Measurements from ENCODE around the gene ASAP2.

Gene ASAP2

GRCh38 chr2:9390991-9391390 lies 184.4 kb downstream of the ASAP2 start:
- TF ChIP-seq EZH2 (IDR thresholded peaks at IDR 0.05; ENCODE audit: borderline replicate concordance, low read depth, low read length, severe bottlenecking) = no peak
- no peak for TF ChIP-seq CTCF (IDR thresholded peaks at IDR 0.05; ENCODE audit: borderline replicate concordance, extremely low read depth, low read length, poor library complexity, severe bottlenecking)
- no peak overlapping the region for H3K27ac ChIP-seq (ENCODE audit: low read length)
- peaks cover 49% of the 10 kb centered on the region for H3K36me3 ChIP-seq (ENCODE audit: insufficient read depth, low read length)
- no peaks in the 10 kb centered on the region for H3K9me3 ChIP-seq (ENCODE audit: insufficient read depth, low read length, severe bottlenecking)
- H3K27me3 ChIP-seq (ENCODE audit: insufficient read depth, low read length, poor library complexity) = no peaks in the 10 kb centered on the region
- H3K9ac ChIP-seq (ENCODE audit: low read depth, low read length) = no peak overlapping the region
- H2AFZ ChIP-seq (ENCODE audit: low read depth, low read length) = no peak overlapping the region
- no peaks in the 10 kb centered on the region for H3K4me1 ChIP-seq (ENCODE audit: insufficient read depth, low read length)
- DNase-seq = no peak
- no peak for ATAC-seq (ENCODE audit: insufficient read depth, low read depth)
- no peak overlapping the region for H3K4me3 ChIP-seq (ENCODE audit: low read depth in 1 of 2, low read length in 2 of 2)
- H3K4me2 ChIP-seq (ENCODE audit: insufficient read depth, low read length) = no peak overlapping the region
- H4K20me1 ChIP-seq (ENCODE audit: insufficient read depth, low read length) = no peaks in the 10 kb centered on the region
- no peaks in the 10 kb centered on the region for H3K79me2 ChIP-seq (ENCODE audit: insufficient read depth, low read length)

GRCh38 chr2:9391961-9392720 lies 185.5 kb downstream of the ASAP2 start:
- no peak for TF ChIP-seq EZH2 (IDR thresholded peaks at IDR 0.05; ENCODE audit: borderline replicate concordance, low read depth, low read length, severe bottlenecking)
- DNase-seq (no peak), ATAC-seq (ENCODE audit: insufficient read depth, low read depth) (no peak)
- Histone ChIP-seq H4K20me1 (ENCODE audit: insufficient read depth, low read length) (no peaks in the 10 kb centered on the region), H3K9me3 (ENCODE audit: insufficient read depth, low read length, severe bottlenecking) (no peaks in the 10 kb centered on the region), H3K36me3 (ENCODE audit: insufficient read depth, low read length) (peaks cover 45% of the 10 kb centered on the region), H3K4me3 (ENCODE audit: low read depth in 1 of 2, low read length in 2 of 2) (no peak overlapping the region), H3K79me2 (ENCODE audit: insufficient read depth, low read length) (no peaks in the 10 kb centered on the region), H3K9ac (ENCODE audit: low read depth, low read length) (no peak overlapping the region), H3K4me1 (ENCODE audit: insufficient read depth, low read length) (no peaks in the 10 kb centered on the region), H2AFZ (ENCODE audit: low read depth, low read length) (no peak overlapping the region), H3K4me2 (ENCODE audit: insufficient read depth, low read length) (no peak overlapping the region), H3K27me3 (ENCODE audit: insufficient read depth, low read length, poor library complexity) (no peaks in the 10 kb centered on the region), H3K27ac (ENCODE audit: low read length) (no peak overlapping the region)

- DNase-seq (no peak), ATAC-seq (ENCODE audit: insufficient read depth, low read depth) (no peak)
- no peak overlapping the region for H3K27ac ChIP-seq (ENCODE audit: low read length)
- H3K79me2 ChIP-seq (ENCODE audit: insufficient read depth, low read length) = no peaks in the 10 kb centered on the region
- H3K36me3 ChIP-seq (ENCODE audit: insufficient read depth, low read length) = peaks cover 40% of the 10 kb centered on the region
- no peak overlapping the region for H3K4me2 ChIP-seq (ENCODE audit: insufficient read depth, low read length)
- no peak for TF ChIP-seq EZH2 (IDR thresholded peaks at IDR 0.05; ENCODE audit: borderline replicate concordance, low read depth, low read length, severe bottlenecking)
- no peak for TF ChIP-seq CTCF (IDR thresholded peaks at IDR 0.05; ENCODE audit: borderline replicate concordance, extremely low read depth, low read length, poor library complexity, severe bottlenecking)
- no peaks in the 10 kb centered on the region for H3K9me3 ChIP-seq (ENCODE audit: insufficient read depth, low read length, severe bottlenecking)
- no peak overlapping the region for H3K4me3 ChIP-seq (ENCODE audit: low read depth in 1 of 2, low read length in 2 of 2)
- no peak overlapping the region for H2AFZ ChIP-seq (ENCODE audit: low read depth, low read length)
- H4K20me1 ChIP-seq (ENCODE audit: insufficient read depth, low read length) = no peaks in the 10 kb centered on the region
- no peak overlapping the region for H3K9ac ChIP-seq (ENCODE audit: low read depth, low read length)
- H3K4me1 ChIP-seq (ENCODE audit: insufficient read depth, low read length) = no peaks in the 10 kb centered on the region
- H3K27me3 ChIP-seq (ENCODE audit: insufficient read depth, low read length, poor library complexity) = no peaks in the 10 kb centered on the region
Measured at GRCh38 chr2:9392898-9393765, 186.5 kb downstream of the ASAP2 start.

GRCh38 chr2:9394816-9395215 lies 188.2 kb downstream of the ASAP2 start:
- H3K36me3 ChIP-seq (ENCODE audit: insufficient read depth, low read length) = peaks cover 27% of the 10 kb centered on the region
- no peak for DNase-seq

More at GRCh38 chr2:9394816-9395215, 188.2 kb downstream of the ASAP2 start:
- no peak for TF ChIP-seq CTCF (IDR thresholded peaks at IDR 0.05; ENCODE audit: borderline replicate concordance, extremely low read depth, low read length, poor library complexity, severe bottlenecking)
- H3K9me3 ChIP-seq (ENCODE audit: insufficient read depth, low read length, severe bottlenecking) = no peaks in the 10 kb centered on the region
- H3K27ac ChIP-seq (ENCODE audit: low read length) = no peak overlapping the region
- H3K9ac ChIP-seq (ENCODE audit: low read depth, low read length) = no peak overlapping the region
- H3K4me3 ChIP-seq (ENCODE audit: low read depth in 1 of 2, low read length in 2 of 2) = no peak overlapping the region
- H2AFZ ChIP-seq (ENCODE audit: low read depth, low read length) = no peak overlapping the region
- no peaks in the 10 kb centered on the region for H3K79me2 ChIP-seq (ENCODE audit: insufficient read depth, low read length)
- no peaks in the 10 kb centered on the region for H4K20me1 ChIP-seq (ENCODE audit: insufficient read depth, low read length)
- no peaks in the 10 kb centered on the region for H3K4me1 ChIP-seq (ENCODE audit: insufficient read depth, low read length)
- H3K27me3 ChIP-seq (ENCODE audit: insufficient read depth, low read length, poor library complexity) = no peaks in the 10 kb centered on the region
- no peak overlapping the region for H3K4me2 ChIP-seq (ENCODE audit: insufficient read depth, low read length)
- no peak for ATAC-seq (ENCODE audit: insufficient read depth, low read depth)
